ENCODE measurements around the gene RLIM. TPM values are rescaled to one million over a fixed set of nuclear protein-coding genes. Genes with fewer than 3 reads are reported as not detected.

The RLIM gene
- total and polyA plus RNA-seq, 2 of the 8 experiments (the other 6 are each of a cell fraction or from before 2014, with no cell fraction given), result 6.3 to 34.6 TPM

DNA sequence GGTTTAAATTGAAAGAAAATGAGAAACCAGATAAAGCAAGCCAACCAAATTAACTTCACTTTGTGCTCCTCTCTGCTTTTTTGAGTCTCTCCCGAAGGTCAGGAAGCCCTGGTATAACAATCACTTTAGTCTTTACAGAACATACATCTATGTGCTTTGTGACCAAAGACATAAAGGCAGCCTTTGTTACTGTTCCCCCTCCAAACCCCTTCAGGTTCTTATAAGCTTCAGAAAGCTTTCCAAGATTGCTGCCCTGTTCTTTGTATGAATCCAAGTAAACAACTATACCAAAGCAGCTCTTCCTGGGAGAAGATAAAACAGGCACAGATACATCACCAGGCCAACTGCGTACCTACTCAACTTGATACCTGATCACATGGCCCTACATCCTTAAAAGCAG, 28.7 kb downstream of the RLIM start:
- POLR2A ChIA-PET (ENCODE audit: partially characterized antibody), result interaction anchor here (1.2 to 1.6 kb wide), 3 partner anchors 9 to 29 kb away, joined by 3 to 4 read pairs (median 3); partner anchors contain the start of gene RLIM
- TF ChIP-seq POLR2AphosphoS5 (IDR thresholded peaks at IDR 0.05; ENCODE audit: low read depth, low read length), result no peak
- TF ChIP-seq CREB1 (IDR thresholded peaks at IDR 0.05), result no peak
- TF ChIP-seq NANOG (IDR thresholded peaks at IDR 0.05; ENCODE audit: insufficient read depth, low read depth, low read length, poor library complexity, severe bottlenecking), result no peak
- TF ChIP-seq, protein P1, sequence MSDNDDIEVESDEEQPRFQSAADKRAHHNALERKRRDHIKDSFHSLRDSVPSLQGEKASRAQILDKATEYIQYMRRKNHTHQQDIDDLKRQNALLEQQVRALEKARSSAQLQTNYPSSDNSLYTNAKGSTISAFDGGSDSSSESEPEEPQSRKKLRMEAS (IDR thresholded peaks at IDR 0.05), result no peak
- TF ChIP-seq TBP (IDR thresholded peaks at IDR 0.05; ENCODE audit: low read depth, low read length), result no peak
- TF ChIP-seq EGR1 (IDR thresholded peaks at IDR 0.05; ENCODE audit: borderline replicate concordance, low read depth, low read length), result no peak
- no peak for TF ChIP-seq KDM5A (IDR thresholded peaks at IDR 0.05; ENCODE audit: low read length)
- TF ChIP-seq ZNF274 (IDR thresholded peaks at IDR 0.05; ENCODE audit: borderline replicate concordance, extremely low read depth, low read length), result no peak
- no peak for TF ChIP-seq RFX5 (IDR thresholded peaks at IDR 0.05; ENCODE audit: borderline replicate concordance, low read depth, low read length)
- TF ChIP-seq BCL11A (IDR thresholded peaks at IDR 0.05; ENCODE audit: low read depth in 2 of 2, low read length in 2 of 2), result no peak
- no peak for TF ChIP-seq SIX5 (IDR thresholded peaks at IDR 0.05; ENCODE audit: low read depth, low read length)
- no peak for TF ChIP-seq MAFK (IDR thresholded peaks at IDR 0.05; ENCODE audit: low read depth, low read length)
- no peak for TF ChIP-seq RBBP5 (IDR thresholded peaks at IDR 0.05; ENCODE audit: borderline replicate concordance, low read depth, low read length)
- no peak for TF ChIP-seq FOSL1 (IDR thresholded peaks at IDR 0.05; ENCODE audit: insufficient read depth, low read depth, low read length)
- TF ChIP-seq SP4 (IDR thresholded peaks at IDR 0.05; ENCODE audit: low read length), result no peak

More for the DNA sequence above, 28.7 kb downstream of the RLIM start:
- Histone ChIP-seq H3K23ac (ENCODE audit: insufficient read length) (no peak overlapping the region), H4K8ac (ENCODE audit: extremely low read depth, insufficient read depth, low read length) (no peak overlapping the region), H2AFZ (ENCODE audit: low read length) (no peak overlapping the region), H3K23me2 (ENCODE audit: low read depth, low read length) (no peaks in the 10 kb centered on the region), H4K20me1 (replicated peaks in 1 of 2; ENCODE audit: control insufficient read depth in 1 of 2, insufficient read depth in 2 of 2, low read length in 2 of 2) (no peaks in the 10 kb centered on the region), H2BK120ac (replicated peaks; ENCODE audit: low read depth, low read length) (no peak overlapping the region), H2BK20ac (ENCODE audit: low read length) (no peak overlapping the region), H2AK5ac (ENCODE audit: low read depth, low read length) (no peak overlapping the region), H3K14ac (ENCODE audit: insufficient read length) (no peak overlapping the region), H3K56ac (replicated peaks; ENCODE audit: insufficient read length, low read depth, low read length) (no peak overlapping the region), H3K79me1 (ENCODE audit: low read depth, low read length) (no peaks in the 10 kb centered on the region), H3K9me3 (ENCODE audit: insufficient read depth in 2 of 2, low read depth in 1 of 2, low read length in 1 of 2) (no peaks in the 10 kb centered on the region), H2BK15ac (ENCODE audit: low read length) (no peak overlapping the region), H3K9ac (replicated peaks in 1 of 4; ENCODE audit: extremely low read depth in 1 of 4, low read depth in 3 of 4, low read length in 3 of 4) (no peak overlapping the region), H3K36me3 (ENCODE audit: control insufficient read depth in 2 of 4, insufficient read depth in 4 of 4, low read length in 3 of 4) (peaks cover 0 to 9% (median 2%) of the 10 kb centered on the region in 4 experiments; a peak in 3 of 8 replicates), H3K18ac (ENCODE audit: extremely low read depth, low read length) (no peak overlapping the region), H3K27ac (ENCODE audit: low read depth, low read length) (no peak overlapping the region), H3K4me1 (replicated peaks in 1 of 4; ENCODE audit: control insufficient read depth in 3 of 4, insufficient read depth in 4 of 4, low read length in 3 of 4) (no peaks in the 10 kb centered on the region), H3K4me3 (ENCODE audit: extremely low read depth in 1 of 4, insufficient read depth in 2 of 4, low read depth in 3 of 4, low read length in 4 of 4) (no peak overlapping the region), H3K79me2 (ENCODE audit: control insufficient read depth in 1 of 2, insufficient read depth in 2 of 2, low read length in 2 of 2) (no peaks in the 10 kb centered on the region), H2BK5ac (ENCODE audit: low read depth, low read length) (no peak overlapping the region), H4K5ac (ENCODE audit: insufficient read length, low read depth, low read length) (no peak overlapping the region), H3K4me2 (ENCODE audit: insufficient read depth in 1 of 2, low read depth in 2 of 2, low read length in 2 of 2) (no peak overlapping the region), H2BK12ac (ENCODE audit: low read depth, low read length) (no peak overlapping the region), H3K27me3 (replicated peaks in 1 of 4; ENCODE audit: control insufficient read depth in 3 of 4, extremely low read depth in 1 of 4, insufficient read depth in 3 of 4, low read length in 3 of 4) (no peaks in the 10 kb centered on the region), H3K4ac (replicated peaks; ENCODE audit: insufficient read length, low read depth, low read length) (no peak overlapping the region), H4K91ac (replicated peaks; ENCODE audit: insufficient read length, low read length) (no peak overlapping the region)
- WGBS, 2 experiments (ENCODE audit: extremely low coverage in 1 of 2, insufficient coverage in 1 of 2, insufficient read length in 1 of 2, insufficient replicate concordance in 2 of 2, low coverage in 1 of 2, low lambda C conversion rate in 2 of 2, missing lambda C conversion rate in 1 of 2), result 100% methylated on average over 2 of the region's 2 CpGs; no CpG with 5 or more reads in 1 of the 2 experiments
- peak; percentile 70 for FAIRE-seq
- DNase-seq (ENCODE audit: low read depth in 1 of 2, low spot score in 2 of 2), result no peak
- CTCF ChIA-PET (ENCODE audit: partially characterized antibody), result no interaction called here

All from H1 (cell line).